ENCODE results near the gene DCC. TPM values are rescaled to one million over a fixed set of nuclear protein-coding genes. Genes with fewer than 3 reads are reported as not detected.

Gene DCC
- total and polyA plus RNA-seq, 4 experiments from 2014 or later: not detected

DNA sequence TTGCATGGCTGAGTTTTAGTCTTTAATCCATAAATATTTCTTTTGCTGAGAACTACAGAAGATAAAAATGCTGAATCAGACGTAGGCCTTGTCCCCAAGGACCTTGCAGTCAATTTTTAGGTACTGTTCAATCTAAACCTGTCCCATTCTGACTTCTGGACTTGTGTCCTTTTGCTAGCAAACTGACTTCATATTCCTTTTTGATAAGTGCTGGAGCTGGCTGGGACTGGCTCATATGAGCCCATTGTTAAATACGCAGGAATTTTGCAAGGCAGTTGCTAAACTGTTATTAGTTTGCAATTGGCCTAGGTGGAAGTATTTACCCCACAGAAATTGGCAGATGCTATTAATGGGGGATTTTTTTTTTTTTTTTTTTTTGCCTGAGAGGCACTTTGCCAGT is 941.4 kb downstream of the DCC start:
- no peaks in the 10 kb centered on the region for H3K27me3 Mint-ChIP-seq
- POLR2A ChIA-PET (ENCODE audit: partially characterized antibody): no interaction called here
- Histone ChIP-seq H3K27me3 (ENCODE audit: insufficient read depth, low read length) (no peaks in the 10 kb centered on the region), H3K4me1 (ENCODE audit: insufficient read depth, low read length) (no peaks in the 10 kb centered on the region), H3K9me3 (ENCODE audit: control insufficient read depth in 1 of 2, low read length in 2 of 2) (no peaks in the 10 kb centered on the region), H3K36me3 (ENCODE audit: insufficient read depth, low read length) (no peaks in the 10 kb centered on the region), H3K27ac (ENCODE audit: low read depth, low read length) (no peak overlapping the region), H3K4me3 (ENCODE audit: low read length in 2 of 2) (no peak overlapping the region)
- no peak overlapping the region for H3K27ac Mint-ChIP-seq
- H3K9me3 Mint-ChIP-seq: peaks cover 0 to 14% (median 6%) of the 10 kb centered on the region in 8 donors
- CTCF ChIA-PET (ENCODE audit: partially characterized antibody): no interaction called here
- no peak overlapping the region for H3K4me3 Mint-ChIP-seq
- no peaks in the 10 kb centered on the region for H3K4me1 Mint-ChIP-seq
- no peak for DNase-seq
- intact Hi-C loops (cut with micrococcal nuclease): no loop called here
- H3K36me3 Mint-ChIP-seq: no peaks in the 10 kb centered on the region

DNA sequence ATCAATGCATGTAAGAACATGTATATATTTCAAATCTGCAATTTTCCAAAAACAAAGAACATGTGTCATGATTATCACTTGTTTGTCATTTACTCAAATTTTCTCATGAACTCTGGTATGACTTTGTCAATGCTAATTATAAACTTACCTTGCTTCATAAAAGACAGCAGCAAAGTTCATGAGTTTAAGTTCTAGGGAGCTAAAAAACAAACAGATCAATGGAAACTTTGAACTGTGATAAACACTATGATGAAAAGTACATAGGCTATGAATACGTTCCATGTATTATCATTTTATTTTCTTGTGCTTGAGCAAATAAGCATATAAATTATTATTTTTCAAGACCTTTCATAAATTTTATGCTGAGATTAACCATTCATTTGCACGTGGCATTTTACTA is 943.7 kb downstream of the DCC start:
- Histone ChIP-seq H3K27me3 (ENCODE audit: insufficient read depth, low read length) (no peaks in the 10 kb centered on the region), H3K4me1 (ENCODE audit: insufficient read depth, low read length) (no peaks in the 10 kb centered on the region), H3K27ac (ENCODE audit: low read depth, low read length) (no peak overlapping the region), H3K4me3 (ENCODE audit: low read length in 2 of 2) (no peak overlapping the region), H3K9me3 (ENCODE audit: control insufficient read depth in 1 of 2, low read length in 2 of 2) (no peaks in the 10 kb centered on the region), H3K36me3 (ENCODE audit: insufficient read depth, low read length) (no peaks in the 10 kb centered on the region)
- Mint-ChIP-seq H3K4me1 (no peaks in the 10 kb centered on the region), H3K4me3 (no peak overlapping the region), H3K27ac (no peak overlapping the region), H3K9me3 (peaks cover 0 to 10% (median 6%) of the 10 kb centered on the region in 8 donors), H3K36me3 (no peaks in the 10 kb centered on the region), H3K27me3 (no peaks in the 10 kb centered on the region)
- intact Hi-C loops (cut with micrococcal nuclease): no loop called here
- CTCF ChIA-PET (ENCODE audit: partially characterized antibody): no interaction called here
- no peak for DNase-seq
- POLR2A ChIA-PET (ENCODE audit: partially characterized antibody): no interaction called here

DNA sequence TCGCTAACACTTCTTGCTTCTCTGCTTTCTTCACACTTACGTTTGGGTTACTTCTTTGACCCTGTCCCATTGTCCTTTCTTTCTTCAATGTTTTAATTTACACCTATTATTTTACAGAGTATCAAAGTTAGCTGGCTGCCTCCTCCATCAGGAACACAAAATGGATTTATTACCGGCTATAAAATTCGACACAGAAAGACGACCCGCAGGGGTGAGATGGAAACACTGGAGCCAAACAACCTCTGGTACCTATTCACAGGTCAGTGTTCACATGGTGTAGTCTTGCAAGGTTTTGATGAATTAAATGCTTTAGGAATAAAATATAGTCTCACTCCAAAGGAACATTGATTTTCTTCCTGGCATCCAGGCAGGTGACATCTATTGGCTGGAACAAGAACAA is 965.5 kb downstream of the DCC start:
- Mint-ChIP-seq H3K27ac (no peak overlapping the region), H3K36me3 (no peaks in the 10 kb centered on the region), H3K4me1 (no peaks in the 10 kb centered on the region), H3K4me3 (no peak overlapping the region), H3K9me3 (peaks cover 0 to 24% (median 3%) of the 10 kb centered on the region in 8 donors), H3K27me3 (no peaks in the 10 kb centered on the region)
- no peaks in the 10 kb centered on the region for H3K36me3 ChIP-seq (ENCODE audit: insufficient read depth, low read length)
- intact Hi-C loops (cut with micrococcal nuclease): no loop called here
- DNase-seq: no peak
- no peaks in the 10 kb centered on the region for H3K4me1 ChIP-seq (ENCODE audit: insufficient read depth, low read length)
- no peak overlapping the region for H3K4me3 ChIP-seq (ENCODE audit: low read length in 2 of 2)
- no peaks in the 10 kb centered on the region for H3K9me3 ChIP-seq (ENCODE audit: control insufficient read depth in 1 of 2, low read length in 2 of 2)
- no peaks in the 10 kb centered on the region for H3K27me3 ChIP-seq (ENCODE audit: insufficient read depth, low read length)
- H3K27ac ChIP-seq (ENCODE audit: low read depth, low read length): no peak overlapping the region
- ChIA-PET CTCF (ENCODE audit: partially characterized antibody) (no interaction called here), POLR2A (ENCODE audit: partially characterized antibody) (no interaction called here)

DNA sequence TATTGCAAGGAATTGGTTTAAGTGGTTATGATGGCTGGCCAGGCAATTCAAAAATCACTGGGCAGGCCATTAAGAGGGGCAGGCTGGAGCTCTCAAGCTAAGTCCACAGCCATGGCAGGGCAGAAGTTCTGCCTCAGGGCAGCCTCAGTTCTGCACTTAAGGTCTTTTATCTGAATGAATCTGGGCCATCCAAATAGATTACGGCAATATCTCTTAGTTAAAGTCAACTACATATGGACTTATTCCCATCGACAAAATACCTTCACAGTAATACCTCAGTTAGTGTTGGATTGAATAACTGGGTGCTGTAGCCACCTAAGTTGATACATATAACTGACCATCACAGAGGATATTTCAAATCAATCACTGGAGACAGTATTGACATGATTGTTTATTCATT is 979.6 kb downstream of the DCC start:
- Mint-ChIP-seq H3K27ac (no peak overlapping the region), H3K9me3 (peaks cover 0 to 19% (median 10%) of the 10 kb centered on the region in 8 donors), H3K36me3 (no peaks in the 10 kb centered on the region), H3K27me3 (no peaks in the 10 kb centered on the region), H3K4me1 (no peaks in the 10 kb centered on the region), H3K4me3 (no peak overlapping the region)
- Histone ChIP-seq H3K27ac (ENCODE audit: low read depth, low read length) (no peak overlapping the region), H3K4me1 (ENCODE audit: insufficient read depth, low read length) (no peaks in the 10 kb centered on the region), H3K4me3 (ENCODE audit: low read length in 2 of 2) (no peak overlapping the region), H3K27me3 (ENCODE audit: insufficient read depth, low read length) (no peaks in the 10 kb centered on the region), H3K9me3 (ENCODE audit: control insufficient read depth in 1 of 2, low read length in 2 of 2) (no peaks in the 10 kb centered on the region), H3K36me3 (ENCODE audit: insufficient read depth, low read length) (no peaks in the 10 kb centered on the region)
- CTCF ChIA-PET (ENCODE audit: partially characterized antibody): no interaction called here
- POLR2A ChIA-PET (ENCODE audit: partially characterized antibody): no interaction called here
- no peak for DNase-seq
- intact Hi-C loops (cut with micrococcal nuclease): no loop called here

- H3K9me3 ChIP-seq (ENCODE audit: control insufficient read depth in 1 of 2, low read length in 2 of 2): no peaks in the 10 kb centered on the region
- H3K4me3 ChIP-seq (ENCODE audit: low read length in 2 of 2): no peak overlapping the region
- H3K4me1 ChIP-seq (ENCODE audit: insufficient read depth, low read length): no peaks in the 10 kb centered on the region
- intact Hi-C loops (cut with micrococcal nuclease): no loop called here
- H3K4me1 Mint-ChIP-seq: no peaks in the 10 kb centered on the region
- H3K9me3 Mint-ChIP-seq: peaks cover 0 to 14% (median 6%) of the 10 kb centered on the region in 8 donors
- H3K27ac ChIP-seq (ENCODE audit: low read depth, low read length): no peak overlapping the region
- H3K27me3 Mint-ChIP-seq: no peaks in the 10 kb centered on the region
- DNase-seq: no peak
- ChIA-PET POLR2A (ENCODE audit: partially characterized antibody) (no interaction called here), CTCF (ENCODE audit: partially characterized antibody) (no interaction called here)
- no peaks in the 10 kb centered on the region for H3K27me3 ChIP-seq (ENCODE audit: insufficient read depth, low read length)
- H3K36me3 ChIP-seq (ENCODE audit: insufficient read depth, low read length): no peaks in the 10 kb centered on the region
- no peaks in the 10 kb centered on the region for H3K36me3 Mint-ChIP-seq
- H3K4me3 Mint-ChIP-seq: no peak overlapping the region
- H3K27ac Mint-ChIP-seq: no peak overlapping the region
These were observed 982.2 kb downstream of the DCC start for GRCh38 chr18:53322163-53322562.

DNA sequence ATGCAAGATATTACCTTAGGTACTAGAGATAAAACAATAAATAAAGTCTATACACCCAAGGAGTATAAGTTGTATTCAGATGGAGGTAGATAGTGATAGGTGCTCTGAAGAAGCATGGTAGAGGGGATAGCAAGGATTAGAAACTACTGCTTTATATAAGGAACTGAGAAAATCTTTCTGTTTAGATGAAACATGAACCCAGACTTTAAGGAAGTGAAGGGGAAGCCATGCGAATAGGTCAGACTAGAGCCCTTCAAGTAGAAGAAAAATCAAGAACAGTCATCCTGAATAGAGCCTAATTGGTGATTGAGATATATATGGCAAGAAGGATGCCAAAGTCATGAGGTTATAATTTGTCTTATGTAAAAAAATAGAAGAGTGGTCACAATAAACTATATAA is 984.4 kb downstream of the DCC start:
- no peaks in the 10 kb centered on the region for H3K4me1 ChIP-seq (ENCODE audit: insufficient read depth, low read length)

DNA sequence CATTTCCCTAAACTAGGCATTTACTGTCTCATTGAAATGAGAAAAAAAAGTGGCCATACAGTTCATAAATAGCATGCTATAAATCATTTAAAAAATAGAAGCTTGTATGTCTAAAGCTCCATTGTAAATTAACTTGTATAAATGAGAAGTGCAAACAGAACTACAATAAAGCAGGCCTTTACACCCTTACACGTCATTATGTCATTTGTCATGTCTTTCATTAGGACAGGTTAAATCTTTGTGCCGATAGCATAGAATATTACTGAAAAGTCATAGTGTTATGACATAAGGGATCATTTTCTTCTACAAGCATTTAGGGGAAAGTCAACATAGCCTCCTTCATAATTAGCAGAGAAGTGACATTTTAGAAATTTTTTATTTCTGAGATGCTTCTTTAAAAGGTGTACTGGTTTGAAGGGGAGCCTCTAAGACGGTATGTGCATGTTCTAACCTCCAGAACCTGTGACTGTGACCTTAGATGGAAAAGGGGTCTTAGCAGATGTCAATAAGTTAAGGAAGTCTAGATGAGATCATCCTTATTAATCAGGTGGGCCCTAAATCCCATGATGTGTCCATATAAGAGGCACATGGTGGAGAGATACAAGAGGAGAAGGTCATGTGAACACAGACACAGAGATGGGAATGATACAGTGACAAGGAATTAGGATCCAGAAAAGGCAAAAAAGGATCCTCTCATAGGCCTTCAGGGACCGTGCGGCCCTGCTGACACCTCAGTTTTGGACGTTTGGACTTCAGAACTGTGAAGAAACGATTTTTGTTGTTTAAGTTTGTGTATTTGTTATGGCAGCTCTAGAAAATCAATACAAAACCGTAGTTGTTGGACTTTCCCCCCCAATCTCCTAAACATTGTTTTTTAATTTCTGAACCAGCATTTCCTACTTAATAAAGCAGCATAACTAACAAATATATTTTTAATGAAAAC is 1020.8 kb downstream of the DCC start:
- no peaks in the 10 kb centered on the region for H3K27me3 ChIP-seq (ENCODE audit: insufficient read depth, low read length)
- no peaks in the 10 kb centered on the region for H3K27me3 Mint-ChIP-seq
- H3K9me3 ChIP-seq (ENCODE audit: control insufficient read depth in 1 of 2, low read length in 2 of 2): no peaks in the 10 kb centered on the region
- ChIA-PET POLR2A (ENCODE audit: partially characterized antibody) (no interaction called here), CTCF (ENCODE audit: partially characterized antibody) (no interaction called here)
- H3K4me1 ChIP-seq (ENCODE audit: insufficient read depth, low read length): no peaks in the 10 kb centered on the region
- DNase-seq: no peak
- H3K9me3 Mint-ChIP-seq: peaks cover 0 to 16% (median 2%) of the 10 kb centered on the region in 8 donors
- no peak overlapping the region for H3K4me3 ChIP-seq (ENCODE audit: low read length in 2 of 2)
- H3K36me3 ChIP-seq (ENCODE audit: insufficient read depth, low read length): no peaks in the 10 kb centered on the region
- no peaks in the 10 kb centered on the region for H3K4me1 Mint-ChIP-seq
- H3K27ac Mint-ChIP-seq: no peak overlapping the region
- H3K27ac ChIP-seq (ENCODE audit: low read depth, low read length): no peak overlapping the region
- intact Hi-C loops (cut with micrococcal nuclease): no loop called here
- H3K36me3 Mint-ChIP-seq: no peaks in the 10 kb centered on the region
- H3K4me3 Mint-ChIP-seq: no peak overlapping the region

More for the DNA sequence above, 984.4 kb downstream of the DCC start:
- no peak overlapping the region for H3K27ac ChIP-seq (ENCODE audit: low read depth, low read length)
- intact Hi-C loops (cut with micrococcal nuclease): no loop called here
- no peaks in the 10 kb centered on the region for H3K27me3 ChIP-seq (ENCODE audit: insufficient read depth, low read length)
- H3K9me3 ChIP-seq (ENCODE audit: control insufficient read depth in 1 of 2, low read length in 2 of 2): no peaks in the 10 kb centered on the region
- H3K4me3 Mint-ChIP-seq: no peak overlapping the region
- no peaks in the 10 kb centered on the region for H3K27me3 Mint-ChIP-seq
- ChIA-PET CTCF (ENCODE audit: partially characterized antibody) (no interaction called here), POLR2A (ENCODE audit: partially characterized antibody) (no interaction called here)
- H3K9me3 Mint-ChIP-seq: peaks cover 0 to 8% (median 2%) of the 10 kb centered on the region in 8 donors
- no peaks in the 10 kb centered on the region for H3K36me3 ChIP-seq (ENCODE audit: insufficient read depth, low read length)
- no peak for DNase-seq
- H3K4me3 ChIP-seq (ENCODE audit: low read length in 2 of 2): no peak overlapping the region
- H3K36me3 Mint-ChIP-seq: no peaks in the 10 kb centered on the region
- no peak overlapping the region for H3K27ac Mint-ChIP-seq
- no peaks in the 10 kb centered on the region for H3K4me1 Mint-ChIP-seq
